PC-3 (cell line): ENCODE data around the gene DIP2C. TPM values are rescaled to one million over a fixed set of nuclear protein-coding genes. Genes with fewer than 3 reads are reported as not detected.

Experiments
- ATAC-seq: fragments of 200-7000 bp; cut with Tn5 transposase; 2 replicates; pipeline ENCODE4 v1.9.1; 2020; ENCODE audit warnings: mild to moderate bottlenecking, moderate library complexity
- BruUV-seq: library from RNA; stranded (reverse); fragments of 400-500 nt; replicated peaks from 2 replicates; lab custom pipeline; 2021; lab: Mats Ljungman, UMichigan
- CTCF ChIA-PET: fragments of 300-600 bp; sonication (Branson Sonifier 250); formaldehyde crosslinking; loops from one replicate; lab custom pipeline; 2022; ENCODE audit warnings: antibody characterized with exemption; lab: Charles Lee
- POLR2A ChIA-PET: fragments of 300-600 bp; sonication (Branson Sonifier 250); formaldehyde crosslinking; loops from one replicate; lab custom pipeline; 2022; ENCODE audit warnings: antibody characterized with exemption; ENCODE audit not compliant: unreplicated experiment; lab: Charles Lee
- DNase-seq: peaks from one replicate; pipeline ENCODE4 v3.0.0-alpha.2; 2015
- H2AFZ ChIP-seq: fragments of 300-600 bp; sonication (generic); 2 replicates; pipeline ENCODE4 v1.6.0; 2016; ENCODE audit warnings: antibody characterized with exemption, low read length
- H3F3A ChIP-seq: fragments of 300-600 bp; sonication (generic); one replicate; pipeline ENCODE4 v1.6.0; 2017; ENCODE audit warnings: antibody characterized with exemption, low read length, control low read depth, mild to moderate bottlenecking; ENCODE audit not compliant: unreplicated experiment
- H3K27ac ChIP-seq: fragments of 300-600 bp; sonication (generic); 2 replicates; pipeline ENCODE4 v1.5.1; 2016; ENCODE audit warnings: mild to moderate bottlenecking, low read length
- H3K27me3 ChIP-seq: fragments of 300-600 bp; sonication (generic); 2 replicates; pipeline ENCODE4 v1.6.1; 2016; ENCODE audit warnings: low read length, mixed read lengths
- H3K36me3 ChIP-seq: fragments of 300-600 bp; sonication (generic); 2 replicates; pipeline ENCODE4 v1.6.1; 2016; ENCODE audit warnings: low read depth, mixed run types, low read length, mixed read lengths
- H3K4me1 ChIP-seq: fragments of 300-600 bp; sonication (generic); 2 replicates; pipeline ENCODE4 v1.5.1; 2016; ENCODE audit warnings: low read length; ENCODE audit not compliant: insufficient read depth
- H3K4me2 ChIP-seq: fragments of 300-600 bp; sonication (generic); 2 replicates; pipeline ENCODE4 v1.6.0; 2016; ENCODE audit warnings: low read length
- H3K4me3 ChIP-seq: fragments of 300-600 bp; sonication (generic); 2 replicates; pipeline ENCODE4 v1.5.1; 2016; ENCODE audit warnings: mild to moderate bottlenecking, low read length, mixed read lengths
- H3K79me2 ChIP-seq: fragments of 300-600 bp; sonication (generic); 2 replicates; pipeline ENCODE4 v1.6.1; 2017; ENCODE audit warnings: low read length, mixed read lengths
- H3K9ac ChIP-seq: fragments of 300-600 bp; sonication (generic); 2 replicates; pipeline ENCODE4 v1.6.0; 2016; ENCODE audit warnings: mild to moderate bottlenecking, low read length
- H3K9me2 ChIP-seq: fragments of 300-600 bp; sonication (generic); replicated peaks from 2 replicates; pipeline ENCODE4 v1.6.1; 2016; ENCODE audit warnings: mixed run types, low read length, mixed read lengths
- H3K9me3 ChIP-seq: fragments of 300-600 bp; sonication (generic); 2 replicates; pipeline ENCODE4 v1.6.1; 2016; ENCODE audit warnings: low read length, mixed read lengths
- H4K20me1 ChIP-seq: fragments of 300-600 bp; sonication (generic); 2 replicates; pipeline ENCODE4 v1.6.1; 2016; ENCODE audit warnings: low read length, mixed read lengths
- CTCF ChIP-seq: fragments of 300-600 bp; sonication (generic); conservative IDR thresholded peaks from 2 replicates; pipeline ENCODE4 v1.5.1; 2017; ENCODE audit warnings: antibody characterized with exemption, low read depth, mild to moderate bottlenecking, low read length
- EZH2 ChIP-seq: fragments of 300-600 bp; sonication (generic); IDR thresholded peaks from one replicate; pipeline ENCODE4 v1.6.1; 2017; ENCODE audit warnings: antibody characterized with exemption, mild to moderate bottlenecking, low read length; ENCODE audit not compliant: unreplicated experiment
- EZH2phosphoT487 ChIP-seq: fragments of 300-600 bp; sonication (generic); IDR thresholded peaks from 2 replicates; pipeline ENCODE4 v1.6.1; 2018; ENCODE audit warnings: mild to moderate bottlenecking, antibody characterized with exemption, low read length, borderline replicate concordance
- intact Hi-C: fragments of 100-400 bp; cut with micrococcal nuclease; formaldehyde crosslinking; loops from 2 replicates; pipeline ENCODE4 v1.9.0; 2023
- total RNA-seq: library from RNA; depleted of rRNA; stranded (reverse); fragments of >200 nt; gene quantifications from 2 replicates; pipeline ENCODE4 v1.2.3, GENCODE V29; 2014

DIP2C gene
- total RNA-seq, 1 experiment from 2014 or later = 3.1 TPM

- intact Hi-C loops = no loop called here
- no peaks in the 10 kb centered on the region for H3F3A ChIP-seq
- no peak overlapping the region for H3K27ac ChIP-seq
- H4K20me1 ChIP-seq = no peaks in the 10 kb centered on the region
- no peaks in the 10 kb centered on the region for H3K4me1 ChIP-seq
- DNase-seq = no peak
- H3K27me3 ChIP-seq = no peaks in the 10 kb centered on the region
- ChIA-PET POLR2A (no interaction called here), CTCF (no interaction called here)
- H3K79me2 ChIP-seq = no peaks in the 10 kb centered on the region
- H3K9me2 ChIP-seq = no peaks in the 10 kb centered on the region
- no peak for TF ChIP-seq EZH2
- TF ChIP-seq EZH2phosphoT487 = no peak
- TF ChIP-seq CTCF = no peak
- no peak for ATAC-seq
- H3K36me3 ChIP-seq = no peaks in the 10 kb centered on the region
- no peak overlapping the region for H3K4me2 ChIP-seq
- H3K4me3 ChIP-seq = no peak overlapping the region
- no peak overlapping the region for H3K9ac ChIP-seq
- H2AFZ ChIP-seq = no peak overlapping the region
- H3K9me3 ChIP-seq = no peaks in the 10 kb centered on the region
- no TSS peak for BruUV-seq
Observed at GRCh38 chr10:273088-273487, 416.4 kb downstream of the DIP2C start.

- ATAC-seq (no peak), DNase-seq (no peak)
- ChIA-PET POLR2A (no interaction called here), CTCF (no interaction called here)
- no peak overlapping the region for H3K4me2 ChIP-seq
- no peak overlapping the region for H3K4me3 ChIP-seq
- peaks cover 4% of the 10 kb centered on the region; the same call in 1 of the 2 replicates for H3K4me1 ChIP-seq
- intact Hi-C loops = no loop called here
- H2AFZ ChIP-seq = no peak overlapping the region
- H4K20me1 ChIP-seq = no peaks in the 10 kb centered on the region
- no peaks in the 10 kb centered on the region for H3K36me3 ChIP-seq
- H3K79me2 ChIP-seq = no peaks in the 10 kb centered on the region
- no peaks in the 10 kb centered on the region for H3K9me2 ChIP-seq
- BruUV-seq = no TSS peak
- no peak overlapping the region for H3K9ac ChIP-seq
- H3K27ac ChIP-seq = no peak overlapping the region
- TF ChIP-seq CTCF = no peak
- no peak for TF ChIP-seq EZH2phosphoT487
- TF ChIP-seq EZH2 = no peak
- no peaks in the 10 kb centered on the region for H3K27me3 ChIP-seq
- H3K9me3 ChIP-seq = no peaks in the 10 kb centered on the region
- H3F3A ChIP-seq = no peaks in the 10 kb centered on the region
Observed at GRCh38 chr10:271722-272121, 417.7 kb downstream of the DIP2C start.

- intact Hi-C loops = no loop called here
- no peak for DNase-seq
- H3K79me2 ChIP-seq = no peaks in the 10 kb centered on the region
- no peak for TF ChIP-seq CTCF
- TF ChIP-seq EZH2phosphoT487 = no peak
- no peak for TF ChIP-seq EZH2
- no peak overlapping the region for H3K9ac ChIP-seq
- no peaks in the 10 kb centered on the region for H3K9me3 ChIP-seq
- no peak overlapping the region for H3K27ac ChIP-seq
- no peak overlapping the region for H3K4me2 ChIP-seq
- H4K20me1 ChIP-seq = no peaks in the 10 kb centered on the region
- POLR2A ChIA-PET = no interaction called here
- no peaks in the 10 kb centered on the region for H3F3A ChIP-seq
- H3K27me3 ChIP-seq = no peaks in the 10 kb centered on the region
- CTCF ChIA-PET = interaction anchor here (0.5 kb wide), 1 partner anchor 16 kb away, joined by 3 read pairs; no protein-coding TSS in a partner anchor
- BruUV-seq = no TSS peak
- H3K4me1 ChIP-seq = peaks cover 4% of the 10 kb centered on the region; the same call in 1 of the 2 replicates
- ATAC-seq = no peak
- H3K9me2 ChIP-seq = no peaks in the 10 kb centered on the region
- H3K4me3 ChIP-seq = no peak overlapping the region
- H2AFZ ChIP-seq = no peak overlapping the region
- H3K36me3 ChIP-seq = no peaks in the 10 kb centered on the region
Observed at GRCh38 chr10:271201-271600, 418.3 kb downstream of the DIP2C start.
